Measurements from ENCODE around the gene TSPAN5.

Gene TSPAN5

GRCh38 chr4:98508248-98508647 is 150.2 kb downstream of the TSPAN5 start:
- TF ChIP-seq CTCF (conservative IDR thresholded peaks at IDR 0.05): no peak
- H3K27ac ChIP-seq: no peak overlapping the region

GRCh38 chr4:98507299-98507698 is 151.1 kb downstream of the TSPAN5 start:
- no peak for TF ChIP-seq CTCF (conservative IDR thresholded peaks at IDR 0.05)
- H3K27ac ChIP-seq: no peak overlapping the region

- TF ChIP-seq CTCF (conservative IDR thresholded peaks at IDR 0.05): no peak; the same call in 1 of the 2 replicates
- H3K27ac ChIP-seq: no peak overlapping the region
These were observed 151.8 kb downstream of the TSPAN5 start for GRCh38 chr4:98506462-98507132.

GRCh38 chr4:98505992-98506391 is 152.4 kb downstream of the TSPAN5 start:
- H3K27ac ChIP-seq: no peak overlapping the region
- TF ChIP-seq CTCF (conservative IDR thresholded peaks at IDR 0.05): no peak

- TF ChIP-seq CTCF (conservative IDR thresholded peaks at IDR 0.05): no peak
- no peak overlapping the region for H3K27ac ChIP-seq
These were observed 154.3 kb downstream of the TSPAN5 start for GRCh38 chr4:98504091-98504490.

GRCh38 chr4:98503676-98504075 is 154.7 kb downstream of the TSPAN5 start:
- no peak for TF ChIP-seq CTCF (conservative IDR thresholded peaks at IDR 0.05)
- no peak overlapping the region for H3K27ac ChIP-seq

GRCh38 chr4:98502624-98503023 is 155.8 kb downstream of the TSPAN5 start:
- TF ChIP-seq CTCF (conservative IDR thresholded peaks at IDR 0.05): no peak
- H3K27ac ChIP-seq: no peak overlapping the region

Data from VCaP (cell line).